ENCODE results near the gene ARHGEF6. TPM values are rescaled to one million over a fixed set of nuclear protein-coding genes. Genes with fewer than 3 reads are reported as not detected.

Gene ARHGEF6
- total RNA-seq, 2 donors from 2014 or later: 2.7 to 5.7 TPM

- Histone ChIP-seq H3K9me3 (no peaks in the 10 kb centered on the region), H3K27me3 (no peaks in the 10 kb centered on the region), H3K4me1 (no peaks in the 10 kb centered on the region), H3K27ac (no peak overlapping the region), H3K36me3 (no peaks in the 10 kb centered on the region), H3K9ac (ENCODE audit: low read depth in 2 of 2, low read length in 2 of 2) (no peak overlapping the region), H3K4me3 (no peak overlapping the region)
- DNase-seq: no peak
- TF ChIP-seq CTCF (IDR thresholded peaks at IDR 0.05): no peak
- intact Hi-C loops (cut with DNase I): no loop called here
Measured at GRCh38 chrX:136733613-136734012, 47.1 kb downstream of the ARHGEF6 start.

GRCh38 chrX:136731798-136732197, 48.9 kb downstream of the ARHGEF6 start:
- no peaks in the 10 kb centered on the region for H3K36me3 ChIP-seq
- no peak overlapping the region for H3K9ac ChIP-seq (ENCODE audit: low read depth in 2 of 2, low read length in 2 of 2)
- intact Hi-C loops (cut with DNase I): no loop called here
- no peaks in the 10 kb centered on the region for H3K27me3 ChIP-seq
- no peak for TF ChIP-seq CTCF (IDR thresholded peaks at IDR 0.05)
- DNase-seq: no peak
- H3K4me3 ChIP-seq: no peak overlapping the region
- no peaks in the 10 kb centered on the region for H3K4me1 ChIP-seq
- H3K27ac ChIP-seq: no peak overlapping the region
- H3K9me3 ChIP-seq: no peaks in the 10 kb centered on the region

DNA sequence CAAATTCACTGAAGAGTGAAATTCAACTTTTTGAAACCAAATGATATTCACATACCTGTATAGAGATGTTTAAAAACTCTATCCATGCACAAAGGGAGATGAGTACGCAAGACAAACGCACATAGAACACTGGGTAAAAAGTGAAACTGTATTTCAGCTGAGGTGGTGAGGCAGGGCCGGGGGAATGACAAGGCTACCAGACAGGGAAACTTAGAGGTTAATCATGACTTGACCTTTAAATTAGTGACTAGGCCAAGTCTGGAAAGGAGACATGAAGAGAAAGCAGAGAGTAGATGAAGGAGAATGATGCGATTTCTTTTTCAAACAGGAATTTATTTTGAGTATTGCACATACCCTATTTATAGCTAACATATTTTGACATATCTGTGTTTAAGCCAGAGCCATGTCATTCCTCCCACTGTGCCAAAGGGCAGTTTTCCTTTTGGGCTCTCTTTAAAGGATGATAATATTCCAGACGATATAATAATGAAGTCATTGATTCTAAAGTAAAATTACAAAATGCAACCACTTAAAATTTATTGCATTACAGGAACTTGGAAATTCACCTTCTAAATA, 49.4 kb downstream of the ARHGEF6 start:
- H3K4me3 ChIP-seq: no peak overlapping the region
- DNase-seq: no peak
- H3K9ac ChIP-seq (ENCODE audit: low read depth in 2 of 2, low read length in 2 of 2): no peak overlapping the region
- no peak overlapping the region for H3K27ac ChIP-seq
- H3K27me3 ChIP-seq: no peaks in the 10 kb centered on the region
- no peaks in the 10 kb centered on the region for H3K36me3 ChIP-seq
- TF ChIP-seq CTCF (IDR thresholded peaks at IDR 0.05): no peak
- H3K4me1 ChIP-seq: no peaks in the 10 kb centered on the region
- H3K9me3 ChIP-seq: no peaks in the 10 kb centered on the region
- intact Hi-C loops (cut with DNase I): no loop called here

DNA sequence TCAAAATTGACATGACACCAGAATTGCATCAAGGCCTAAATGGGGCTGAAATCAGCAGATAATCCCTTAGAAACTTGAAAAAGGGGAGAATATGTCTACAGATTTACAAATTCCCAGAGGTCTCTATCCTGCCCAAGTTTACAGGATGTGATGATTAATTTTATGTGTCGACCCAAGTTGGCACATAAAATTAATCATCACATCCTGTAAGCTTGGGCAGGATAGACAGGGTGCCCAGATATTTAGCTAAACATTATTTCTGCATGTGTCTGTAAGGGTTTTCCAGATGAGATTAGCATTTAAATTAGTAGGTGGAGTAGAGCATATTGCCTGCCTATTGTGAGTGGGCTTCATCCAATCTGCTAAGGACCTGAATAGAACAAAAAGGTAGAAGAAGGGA, 52.3 kb downstream of the ARHGEF6 start:
- no peak for TF ChIP-seq CTCF (IDR thresholded peaks at IDR 0.05)
- no peaks in the 10 kb centered on the region for H3K9me3 ChIP-seq
- intact Hi-C loops (cut with DNase I): no loop called here
- H3K4me1 ChIP-seq: no peaks in the 10 kb centered on the region
- no peaks in the 10 kb centered on the region for H3K36me3 ChIP-seq
- DNase-seq: no peak
- H3K9ac ChIP-seq (ENCODE audit: low read depth in 2 of 2, low read length in 2 of 2): no peak overlapping the region
- no peak overlapping the region for H3K27ac ChIP-seq
- H3K4me3 ChIP-seq: no peak overlapping the region
- H3K27me3 ChIP-seq: no peaks in the 10 kb centered on the region

- H3K4me1 ChIP-seq: no peaks in the 10 kb centered on the region
- DNase-seq: no peak
- H3K9ac ChIP-seq (ENCODE audit: low read depth in 2 of 2, low read length in 2 of 2): no peak overlapping the region
- H3K9me3 ChIP-seq: no peaks in the 10 kb centered on the region
- no peak overlapping the region for H3K4me3 ChIP-seq
- no peaks in the 10 kb centered on the region for H3K27me3 ChIP-seq
- H3K27ac ChIP-seq: no peak overlapping the region
- TF ChIP-seq CTCF (IDR thresholded peaks at IDR 0.05): no peak
- H3K36me3 ChIP-seq: no peaks in the 10 kb centered on the region
- intact Hi-C loops (cut with DNase I): no loop called here
Measured at GRCh38 chrX:136725441-136726104, 55.2 kb downstream of the ARHGEF6 start.

All from colonic mucosa (tissue), 4 donors.